WERI-Rb-1 (cell line): ENCODE measurements around the gene ETDC.
A peak's percentile ranks its signal among the peaks of the same experiment; 100 is the strongest.

ENCODE experiments used
- DNase-seq: peaks from one replicate; pipeline ENCODE4 v3.0.0-alpha.2; 2020
- H3K27ac ChIP-seq: fragments of 250-450 bp; sonication (Bioruptor Pico); 2 replicates; pipeline ENCODE4 v1.5.1; 2020; ENCODE audit warnings: mild to moderate bottlenecking, moderate library complexity
- H3K27me3 ChIP-seq: fragments of 250-450 bp; sonication (Bioruptor Pico); 2 replicates; pipeline ENCODE4 v1.5.1; 2021; ENCODE audit warnings: mild to moderate bottlenecking, low read depth, moderate library complexity; ENCODE audit not compliant: insufficient read depth, severe bottlenecking
- H3K36me3 ChIP-seq: fragments of 250-450 bp; sonication (Bioruptor Pico); 2 replicates; pipeline ENCODE4 v1.5.1; 2020; ENCODE audit warnings: mild to moderate bottlenecking, moderate library complexity
- H3K4me3 ChIP-seq: 2 replicates; pipeline ENCODE4 v1.5.1; 2011; ENCODE audit warnings: low read depth, mild to moderate bottlenecking, control low read depth, low read length
- H3K9me3 ChIP-seq: fragments of 250-450 bp; sonication (Bioruptor Pico); 2 replicates; pipeline ENCODE4 v1.5.1; 2021; ENCODE audit warnings: mild to moderate bottlenecking, moderate library complexity; ENCODE audit not compliant: severe bottlenecking
- TF ChIP-seq, protein P1 (sequence below): IDR thresholded peaks from 2 replicates; pipeline ENCODE4 v1.5.1; 2011; ENCODE audit warnings: low read depth, mild to moderate bottlenecking, control low read depth, inconsistent platforms, low read length

ETDC gene

DNA sequence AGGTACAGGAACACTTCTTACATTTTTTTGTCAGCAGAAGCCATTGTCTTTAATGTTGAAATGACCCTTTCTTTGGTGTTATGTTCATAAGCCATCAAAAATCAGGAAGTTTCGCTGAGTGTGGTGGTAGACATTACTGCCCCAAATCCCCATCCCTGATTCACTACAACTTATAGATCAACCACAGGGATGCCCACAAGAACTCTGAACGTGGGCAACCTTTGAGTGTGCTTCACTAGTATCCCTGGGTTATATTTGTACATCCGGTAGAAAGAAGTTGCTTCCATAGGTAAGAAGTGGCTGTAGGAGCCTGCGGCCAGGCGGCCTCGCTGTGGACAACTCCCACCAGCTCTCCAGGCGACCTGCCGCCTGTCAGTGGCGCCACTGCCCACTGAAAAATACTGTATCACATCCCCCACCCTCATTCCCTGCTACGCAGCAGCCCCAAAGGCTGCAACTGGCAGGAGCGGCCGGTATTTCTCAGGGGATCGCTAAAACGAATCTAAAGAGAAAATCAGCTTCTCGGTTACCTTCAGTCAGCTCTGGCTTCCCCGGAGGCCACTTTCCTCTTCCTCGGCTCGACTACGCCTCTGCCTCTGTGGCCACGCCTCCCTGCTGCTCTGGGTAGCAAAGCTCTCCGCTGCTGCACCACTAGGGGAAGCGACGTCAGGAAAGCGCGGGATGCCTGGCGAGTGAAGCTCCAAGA, 13.9 kb upstream of the ETDC start:
- Histone ChIP-seq H3K4me3 (peak overlapping the region; percentile 54), H3K27me3 (peaks cover 8% of the 10 kb centered on the region), H3K9me3 (no peaks in the 10 kb centered on the region), H3K27ac (no peak overlapping the region), H3K36me3 (no peaks in the 10 kb centered on the region)
- peak; percentile 65 for DNase-seq
- TF ChIP-seq, protein P1, sequence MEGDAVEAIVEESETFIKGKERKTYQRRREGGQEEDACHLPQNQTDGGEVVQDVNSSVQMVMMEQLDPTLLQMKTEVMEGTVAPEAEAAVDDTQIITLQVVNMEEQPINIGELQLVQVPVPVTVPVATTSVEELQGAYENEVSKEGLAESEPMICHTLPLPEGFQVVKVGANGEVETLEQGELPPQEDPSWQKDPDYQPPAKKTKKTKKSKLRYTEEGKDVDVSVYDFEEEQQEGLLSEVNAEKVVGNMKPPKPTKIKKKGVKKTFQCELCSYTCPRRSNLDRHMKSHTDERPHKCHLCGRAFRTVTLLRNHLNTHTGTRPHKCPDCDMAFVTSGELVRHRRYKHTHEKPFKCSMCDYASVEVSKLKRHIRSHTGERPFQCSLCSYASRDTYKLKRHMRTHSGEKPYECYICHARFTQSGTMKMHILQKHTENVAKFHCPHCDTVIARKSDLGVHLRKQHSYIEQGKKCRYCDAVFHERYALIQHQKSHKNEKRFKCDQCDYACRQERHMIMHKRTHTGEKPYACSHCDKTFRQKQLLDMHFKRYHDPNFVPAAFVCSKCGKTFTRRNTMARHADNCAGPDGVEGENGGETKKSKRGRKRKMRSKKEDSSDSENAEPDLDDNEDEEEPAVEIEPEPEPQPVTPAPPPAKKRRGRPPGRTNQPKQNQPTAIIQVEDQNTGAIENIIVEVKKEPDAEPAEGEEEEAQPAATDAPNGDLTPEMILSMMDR = peak; percentile 36

DNA sequence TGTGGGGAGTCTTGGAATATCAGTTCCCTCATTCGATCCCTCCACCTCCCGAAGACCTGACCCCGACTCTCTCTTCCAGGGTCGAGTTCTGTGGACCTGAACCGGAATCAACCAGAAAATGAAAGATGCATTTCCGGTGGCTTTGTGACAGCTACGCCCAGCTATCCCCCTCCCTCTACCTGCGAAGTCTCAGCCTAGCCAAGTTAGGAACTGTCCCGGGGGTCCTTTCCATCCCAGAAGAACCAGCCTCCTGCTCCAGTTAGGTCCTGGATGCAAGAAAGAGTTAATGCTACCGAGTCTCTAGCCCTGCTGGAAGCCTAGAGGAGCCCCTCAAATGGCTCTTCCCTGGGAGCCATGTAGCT, 13.4 kb upstream of the ETDC start:
- Histone ChIP-seq H3K27ac (no peak overlapping the region), H3K4me3 (peak overlapping the region; percentile 54), H3K9me3 (no peaks in the 10 kb centered on the region), H3K36me3 (no peaks in the 10 kb centered on the region), H3K27me3 (peaks cover 8% of the 10 kb centered on the region)
- DNase-seq = no peak
- TF ChIP-seq, protein P1 = no peak

DNA sequence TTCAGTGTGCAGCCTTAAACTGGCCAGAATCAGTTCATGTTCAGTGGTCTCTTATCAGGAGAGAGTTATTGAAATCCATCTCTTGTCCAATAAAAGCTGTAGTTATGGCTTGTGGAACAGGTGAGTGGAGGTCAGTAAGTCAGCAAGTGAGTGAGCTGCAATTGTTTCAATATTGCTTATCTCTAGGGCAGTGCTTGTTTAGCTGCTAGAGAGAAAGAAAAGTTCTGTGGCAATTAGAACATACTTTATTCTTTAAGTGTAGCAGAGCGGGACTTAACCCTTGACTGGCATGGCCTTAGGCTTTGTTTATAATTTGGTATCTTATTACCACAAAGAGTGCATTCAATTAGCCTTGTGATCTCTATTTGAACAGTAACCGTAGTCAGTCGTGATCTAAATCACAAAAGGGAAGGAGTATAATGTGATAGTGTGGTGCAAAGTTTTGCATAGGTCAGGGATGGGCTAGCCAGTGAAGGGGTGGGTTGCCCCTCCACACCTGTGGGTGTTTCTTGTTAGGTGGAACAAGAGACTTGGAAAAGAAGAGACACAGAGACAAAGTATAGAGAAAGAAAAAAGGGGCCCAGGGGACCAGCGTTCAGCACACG, 6.9 kb upstream of the ETDC start:
- H3K27me3 ChIP-seq = peaks cover 2% of the 10 kb centered on the region
- no peak overlapping the region for H3K27ac ChIP-seq
- H3K9me3 ChIP-seq = no peaks in the 10 kb centered on the region
- no peaks in the 10 kb centered on the region for H3K36me3 ChIP-seq
- TF ChIP-seq, protein P1 = no peak
- H3K4me3 ChIP-seq = no peak overlapping the region
- no peak for DNase-seq

DNA sequence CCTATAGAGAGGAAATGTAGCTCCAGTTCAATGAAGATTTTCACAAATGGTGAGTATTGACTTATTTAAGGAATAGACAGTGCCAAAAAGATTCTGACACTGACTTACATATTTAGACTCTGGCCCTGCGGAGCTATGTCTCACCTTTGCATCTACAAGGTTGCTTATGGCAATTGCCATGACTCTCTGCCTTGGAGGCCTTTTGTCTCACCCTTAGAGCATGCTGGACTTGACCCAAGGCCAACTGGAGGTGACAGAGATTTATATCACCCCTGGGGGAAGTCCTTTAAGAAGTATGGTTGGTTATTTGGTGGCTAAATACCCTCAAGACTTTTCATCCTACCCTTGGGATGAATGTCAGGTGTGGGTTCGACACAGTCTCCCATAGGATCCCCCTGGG, 4.5 kb upstream of the ETDC start:
- no peak overlapping the region for H3K27ac ChIP-seq
- TF ChIP-seq, protein P1 = no peak
- H3K27me3 ChIP-seq = peaks cover 2% of the 10 kb centered on the region
- H3K36me3 ChIP-seq = no peaks in the 10 kb centered on the region
- no peak overlapping the region for H3K4me3 ChIP-seq
- no peaks in the 10 kb centered on the region for H3K9me3 ChIP-seq
- DNase-seq = no peak

DNA sequence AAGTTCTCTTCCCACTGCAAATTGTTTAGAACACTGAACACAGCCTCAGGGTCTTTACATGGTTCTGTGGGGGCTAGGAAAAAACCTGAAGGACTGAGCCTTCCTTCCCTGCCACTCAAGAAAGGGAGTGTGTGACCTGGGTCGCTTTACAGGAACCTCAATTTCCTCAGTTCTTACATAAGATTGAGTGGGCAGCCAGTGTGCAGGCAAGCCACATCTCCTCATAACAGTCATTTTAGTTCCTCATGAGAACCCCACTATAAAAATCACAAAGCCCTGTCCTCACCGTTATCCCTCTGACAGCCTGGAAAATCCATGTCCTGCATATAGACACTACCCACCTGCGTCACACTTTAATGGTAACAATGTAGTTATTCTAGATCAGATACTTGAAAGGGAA, 2.1 kb upstream of the ETDC start:
- H3K4me3 ChIP-seq = no peak overlapping the region
- H3K27ac ChIP-seq = no peak overlapping the region
- no peaks in the 10 kb centered on the region for H3K9me3 ChIP-seq
- TF ChIP-seq, protein P1 = no peak
- no peak for DNase-seq
- peaks cover 2% of the 10 kb centered on the region for H3K27me3 ChIP-seq
- H3K36me3 ChIP-seq = no peaks in the 10 kb centered on the region

DNA sequence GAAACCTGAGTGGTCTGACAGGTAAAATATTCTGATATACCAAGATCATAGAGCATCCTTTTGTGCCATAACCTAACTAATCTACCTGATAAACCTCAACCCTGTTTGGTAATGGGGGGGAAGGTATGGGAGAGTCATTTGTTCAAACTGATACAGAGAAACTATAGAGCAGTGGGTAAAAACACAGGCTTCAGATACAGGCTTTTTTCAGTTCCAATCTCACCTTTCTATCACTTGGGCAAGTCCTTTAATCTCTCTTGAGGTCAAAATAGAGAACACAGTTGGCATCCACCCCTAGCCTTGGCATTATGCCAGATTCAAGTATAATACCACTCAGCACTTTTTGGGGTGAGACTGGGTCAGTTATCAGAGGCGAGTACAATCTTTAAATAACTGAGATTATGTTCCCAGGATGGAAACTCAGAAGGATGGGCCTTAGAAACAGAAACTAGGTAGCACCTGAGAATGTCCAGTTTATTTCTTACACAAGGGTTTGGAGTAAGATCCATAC, 880 bp upstream of the ETDC start:
- DNase-seq = no peak
- TF ChIP-seq, protein P1 = no peak
- peaks cover 2% of the 10 kb centered on the region for H3K27me3 ChIP-seq
- H3K27ac ChIP-seq = no peak overlapping the region
- no peak overlapping the region for H3K4me3 ChIP-seq
- H3K36me3 ChIP-seq = no peaks in the 10 kb centered on the region
- no peaks in the 10 kb centered on the region for H3K9me3 ChIP-seq
